Astrocyte (in vitro differentiated cells and primary cell): ENCODE results near the gene LRRC26. TPM values are rescaled to one million over a fixed set of nuclear protein-coding genes. Genes with fewer than 3 reads are reported as not detected.

Experiments
- DNase-seq: peaks from one replicate; pipeline ENCODE4 v3.0.0-alpha.2; 2010; ENCODE audit warnings: low read depth
- FAIRE-seq: peaks from 2 replicates; lab custom pipeline; 2011; peaks lifted over from hg19 to GRCh38; lab: Jason Lieb, UNC
- H2AFZ ChIP-seq: 2 replicates; pipeline ENCODE4 v1.6.0; 2012; ENCODE audit warnings: low read depth, low read length, inconsistent platforms
- H3K27ac ChIP-seq: 2 replicates; pipeline ENCODE4 v1.5.1; 2011; ENCODE audit warnings: low read depth, low read length, inconsistent platforms
- H3K27me3 ChIP-seq: 2 replicates; pipeline ENCODE4 v1.6.0; 2011; ENCODE audit warnings: low read length, inconsistent platforms; ENCODE audit not compliant: insufficient read depth
- H3K36me3 ChIP-seq: 2 replicates; pipeline ENCODE4 v1.5.1; 2011; ENCODE audit warnings: low read length, inconsistent platforms; ENCODE audit not compliant: insufficient read depth
- H3K4me1 ChIP-seq: 2 replicates; pipeline ENCODE4 v1.5.1; 2011; ENCODE audit warnings: low read length, inconsistent platforms; ENCODE audit not compliant: insufficient read depth
- H3K4me2 ChIP-seq: 2 replicates; pipeline ENCODE4 v1.6.0; 2012; ENCODE audit warnings: low read length, inconsistent platforms
- H3K4me3 ChIP-seq: 2 replicates; pipeline ENCODE4 v1.5.1; 2011; ENCODE audit warnings: low read depth, mild to moderate bottlenecking, low read length, inconsistent platforms; ENCODE audit not compliant: insufficient read depth
- H3K79me2 ChIP-seq: 2 replicates; pipeline ENCODE4 v1.6.0; 2012; ENCODE audit warnings: mild to moderate bottlenecking, low read length, inconsistent platforms; ENCODE audit not compliant: insufficient read depth
- H3K9ac ChIP-seq: 2 replicates; pipeline ENCODE4 v1.6.0; 2012; ENCODE audit warnings: mild to moderate bottlenecking, low read length, inconsistent platforms
- H3K9me3 ChIP-seq: 2 replicates; pipeline ENCODE4 v1.5.1; 2012; ENCODE audit warnings: low read depth, mild to moderate bottlenecking, low read length, inconsistent platforms; ENCODE audit not compliant: insufficient read depth
- H4K20me1 ChIP-seq: 2 replicates; pipeline ENCODE4 v1.6.0; 2012; ENCODE audit warnings: low read length, inconsistent platforms; ENCODE audit not compliant: insufficient read depth
- H3K27ac Mint-ChIP-seq: one replicate; pipeline ENCODE4 v1.8.0; 2021; ENCODE audit warnings: mild to moderate bottlenecking, mixed read lengths; ENCODE audit not compliant: unreplicated experiment
- H3K27me3 Mint-ChIP-seq: one replicate; pipeline ENCODE4 v1.8.0; 2021; ENCODE audit warnings: low read depth, mixed read lengths; ENCODE audit not compliant: unreplicated experiment
- H3K36me3 Mint-ChIP-seq: one replicate; pipeline ENCODE4 v1.8.0; 2021; ENCODE audit warnings: low read depth, mixed read lengths; ENCODE audit not compliant: unreplicated experiment
- H3K4me1 Mint-ChIP-seq: one replicate; pipeline ENCODE4 v1.8.0; 2021; ENCODE audit warnings: low read depth, mixed read lengths; ENCODE audit not compliant: unreplicated experiment
- H3K4me3 Mint-ChIP-seq: one replicate; pipeline ENCODE4 v1.8.0; 2021; ENCODE audit warnings: mild to moderate bottlenecking, moderate library complexity, mixed read lengths; ENCODE audit not compliant: unreplicated experiment
- H3K9me3 Mint-ChIP-seq: one replicate; pipeline ENCODE4 v1.8.0; 2021; ENCODE audit warnings: mild to moderate bottlenecking, mixed read lengths; ENCODE audit not compliant: unreplicated experiment
- EZH2 ChIP-seq: IDR thresholded peaks from 2 replicates; pipeline ENCODE4 v1.6.1; 2012; ENCODE audit warnings: mild to moderate bottlenecking, low read length, inconsistent platforms; ENCODE audit not compliant: insufficient read depth
- total RNA-seq: library from RNA; stranded (reverse); gene quantifications from 2 replicates; pipeline ENCODE4 v1.2.1, GENCODE V29; 2021
- TF ChIP-seq, protein P1 (sequence below): IDR thresholded peaks from 2 replicates; pipeline ENCODE4 v1.5.1; 2011; ENCODE audit warnings: low read depth, mild to moderate bottlenecking, inconsistent platforms, low read length, moderate library complexity; ENCODE audit not compliant: insufficient read depth

Gene LRRC26
- total RNA-seq, 1 donor from 2014 or later: not detected

DNA sequence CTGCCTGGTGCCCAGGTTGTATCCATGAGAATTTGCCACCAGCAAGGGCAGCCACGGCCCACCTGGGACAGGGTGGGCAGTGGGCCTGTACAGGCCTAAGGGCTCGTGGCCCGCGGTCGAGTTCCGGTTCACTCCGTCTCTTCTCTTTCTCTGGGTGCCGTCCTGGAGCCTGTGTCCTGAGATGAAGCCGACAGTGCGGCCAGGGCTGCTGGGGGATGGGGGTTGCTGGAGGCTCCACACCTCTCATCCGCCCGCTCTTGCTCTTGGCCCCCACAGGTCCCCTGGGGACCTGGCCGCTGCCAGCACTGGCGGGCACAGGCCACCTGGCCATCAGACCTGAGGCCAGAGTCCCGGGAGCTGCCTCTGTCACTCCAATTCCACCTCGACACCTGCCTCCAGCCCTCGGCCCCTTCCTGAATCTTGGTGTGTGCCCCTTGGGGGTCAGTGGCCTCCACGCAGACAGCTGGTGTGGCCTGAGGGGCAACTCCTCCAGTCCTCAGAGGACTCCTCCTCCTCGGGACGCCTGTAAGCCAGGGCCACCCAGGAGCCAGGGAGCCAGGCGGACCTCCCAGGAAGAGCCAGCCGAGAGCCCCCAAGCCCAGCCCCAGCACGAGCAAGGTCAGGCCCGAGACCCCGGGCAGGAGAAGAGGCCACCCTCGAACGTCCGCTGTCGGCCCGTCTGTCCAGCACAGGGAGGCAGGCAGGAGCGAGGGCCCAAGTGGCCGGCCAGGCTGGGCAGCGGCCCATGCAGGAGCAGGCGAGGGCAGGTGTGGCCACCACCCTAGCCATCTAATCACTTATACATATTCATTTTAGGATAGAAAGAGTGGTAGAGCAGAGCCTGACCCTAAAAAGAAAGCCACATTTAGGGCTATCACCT, 5.2 kb downstream of the LRRC26 start:
- DNase-seq (no peak), FAIRE-seq (no peak)
- Histone ChIP-seq H3K4me3 (no peak overlapping the region), H3K27ac (no peak overlapping the region), H3K9me3 (no peaks in the 10 kb centered on the region), H3K36me3 (no peaks in the 10 kb centered on the region), H3K9ac (no peak overlapping the region), H3K4me2 (no peak overlapping the region), H3K4me1 (peaks cover 4% of the 10 kb centered on the region), H2AFZ (no peak overlapping the region), H3K27me3 (peaks cover 31% of the 10 kb centered on the region), H4K20me1 (no peaks in the 10 kb centered on the region), H3K79me2 (no peaks in the 10 kb centered on the region)
- no peaks in the 10 kb centered on the region for H3K9me3 Mint-ChIP-seq
- no peak overlapping the region for H3K4me3 Mint-ChIP-seq
- H3K4me1 Mint-ChIP-seq: no peaks in the 10 kb centered on the region
- H3K27me3 Mint-ChIP-seq: peaks cover 43% of the 10 kb centered on the region
- no peaks in the 10 kb centered on the region for H3K36me3 Mint-ChIP-seq
- no peak overlapping the region for H3K27ac Mint-ChIP-seq
- TF ChIP-seq, protein P1, sequence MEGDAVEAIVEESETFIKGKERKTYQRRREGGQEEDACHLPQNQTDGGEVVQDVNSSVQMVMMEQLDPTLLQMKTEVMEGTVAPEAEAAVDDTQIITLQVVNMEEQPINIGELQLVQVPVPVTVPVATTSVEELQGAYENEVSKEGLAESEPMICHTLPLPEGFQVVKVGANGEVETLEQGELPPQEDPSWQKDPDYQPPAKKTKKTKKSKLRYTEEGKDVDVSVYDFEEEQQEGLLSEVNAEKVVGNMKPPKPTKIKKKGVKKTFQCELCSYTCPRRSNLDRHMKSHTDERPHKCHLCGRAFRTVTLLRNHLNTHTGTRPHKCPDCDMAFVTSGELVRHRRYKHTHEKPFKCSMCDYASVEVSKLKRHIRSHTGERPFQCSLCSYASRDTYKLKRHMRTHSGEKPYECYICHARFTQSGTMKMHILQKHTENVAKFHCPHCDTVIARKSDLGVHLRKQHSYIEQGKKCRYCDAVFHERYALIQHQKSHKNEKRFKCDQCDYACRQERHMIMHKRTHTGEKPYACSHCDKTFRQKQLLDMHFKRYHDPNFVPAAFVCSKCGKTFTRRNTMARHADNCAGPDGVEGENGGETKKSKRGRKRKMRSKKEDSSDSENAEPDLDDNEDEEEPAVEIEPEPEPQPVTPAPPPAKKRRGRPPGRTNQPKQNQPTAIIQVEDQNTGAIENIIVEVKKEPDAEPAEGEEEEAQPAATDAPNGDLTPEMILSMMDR: no peak
- TF ChIP-seq EZH2: no peak

DNA sequence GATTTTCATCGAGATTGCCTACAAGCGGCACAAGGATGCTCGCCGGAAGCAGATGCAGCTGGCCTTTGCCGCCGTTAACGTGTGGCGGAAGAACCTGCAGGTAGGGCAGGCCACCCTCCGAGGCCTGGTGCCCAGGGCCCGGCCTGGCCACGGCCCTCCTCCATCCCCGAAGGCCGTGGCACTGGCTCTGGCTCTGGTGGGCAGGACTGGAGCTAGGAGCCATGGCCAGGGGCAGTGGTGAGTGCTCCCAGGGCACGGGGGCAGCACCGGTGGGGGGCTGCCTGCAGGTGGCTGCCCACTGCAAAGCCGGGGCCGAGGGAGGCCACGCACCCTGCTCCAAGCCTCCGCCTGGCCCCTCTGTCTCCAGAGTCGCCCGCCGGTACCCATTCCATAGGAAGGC, 6.0 kb downstream of the LRRC26 start:
- Histone ChIP-seq H3K9ac (no peak overlapping the region), H3K36me3 (no peaks in the 10 kb centered on the region), H2AFZ (no peak overlapping the region), H3K4me3 (no peak overlapping the region), H3K9me3 (no peaks in the 10 kb centered on the region), H3K27me3 (peaks cover 34% of the 10 kb centered on the region), H3K4me1 (peaks cover 4% of the 10 kb centered on the region), H3K4me2 (no peak overlapping the region), H3K79me2 (no peaks in the 10 kb centered on the region), H4K20me1 (no peaks in the 10 kb centered on the region), H3K27ac (no peak overlapping the region)
- FAIRE-seq (no peak), DNase-seq (no peak)
- H3K36me3 Mint-ChIP-seq: no peaks in the 10 kb centered on the region
- H3K27ac Mint-ChIP-seq: no peak overlapping the region
- H3K4me3 Mint-ChIP-seq: no peak overlapping the region
- H3K4me1 Mint-ChIP-seq: peaks cover 2% of the 10 kb centered on the region
- peaks cover 52% of the 10 kb centered on the region for H3K27me3 Mint-ChIP-seq
- no peaks in the 10 kb centered on the region for H3K9me3 Mint-ChIP-seq
- TF ChIP-seq, protein P1: no peak
- TF ChIP-seq EZH2: no peak

DNA sequence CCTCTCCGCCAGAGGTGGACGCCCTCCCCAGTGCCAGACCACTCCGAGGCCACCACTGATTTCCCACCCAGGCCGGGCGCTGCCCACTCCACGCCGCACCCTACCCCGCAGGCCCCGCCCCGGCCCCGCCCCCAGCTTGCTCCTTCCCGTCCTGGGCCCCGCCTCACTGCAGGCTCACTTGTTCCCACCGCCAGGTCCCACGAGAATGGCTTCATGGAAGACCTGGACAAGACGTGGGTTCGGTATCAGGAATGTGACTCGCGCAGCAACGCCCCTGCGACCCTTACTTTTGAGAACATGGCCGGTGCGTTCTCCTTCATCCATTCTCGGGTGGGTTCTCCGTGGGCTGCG, 6.5 kb downstream of the LRRC26 start:
- Histone ChIP-seq H3K9ac (no peak overlapping the region), H3K4me3 (no peak overlapping the region), H3K27ac (no peak overlapping the region), H3K36me3 (no peaks in the 10 kb centered on the region), H3K27me3 (peaks cover 37% of the 10 kb centered on the region), H3K4me2 (peak overlapping the region; percentile 57), H2AFZ (peak overlapping the region; percentile 56), H4K20me1 (no peaks in the 10 kb centered on the region), H3K9me3 (no peaks in the 10 kb centered on the region), H3K4me1 (peaks cover 4% of the 10 kb centered on the region), H3K79me2 (no peaks in the 10 kb centered on the region)
- Mint-ChIP-seq H3K4me1 (peaks cover 2% of the 10 kb centered on the region), H3K27me3 (peaks cover 55% of the 10 kb centered on the region), H3K27ac (no peak overlapping the region), H3K36me3 (no peaks in the 10 kb centered on the region), H3K4me3 (peak overlapping the region; percentile 50), H3K9me3 (no peaks in the 10 kb centered on the region)
- TF ChIP-seq, protein P1: no peak
- TF ChIP-seq EZH2: no peak
- DNase-seq: no peak
- FAIRE-seq: no peak
